Cerebellar cortex (tissue), 1 donor: ENCODE results near the gene CRYBG3.

Experiments
- DNase-seq: peaks from one replicate; pipeline ENCODE4 v3.0.0-alpha.2; 2015; ENCODE audit warnings: low spot score

The CRYBG3 gene

GRCh38 chr3:97948351-97949109, 126.7 kb downstream of the CRYBG3 start:
- DNase-seq, result no peak

DNA sequence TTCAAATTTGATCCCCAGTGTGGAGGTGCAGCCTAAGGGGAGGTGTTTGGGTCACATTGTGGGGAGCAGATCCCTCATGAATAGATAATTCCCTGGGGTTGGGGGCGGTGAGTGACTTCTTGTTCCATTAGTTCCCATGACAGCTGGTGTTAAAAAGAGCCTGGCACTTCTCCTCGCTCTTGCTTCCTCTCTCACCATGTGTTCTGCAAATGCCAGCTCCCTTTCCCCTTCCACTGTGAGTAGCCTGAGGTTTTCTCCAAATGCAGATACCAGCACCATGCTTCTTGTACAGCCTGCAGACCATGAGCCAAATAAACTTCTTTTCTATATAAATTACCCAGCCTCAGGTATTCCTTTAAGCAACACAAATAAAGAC, 127.3 kb downstream of the CRYBG3 start:
- DNase-seq, result peak; percentile 70

- DNase-seq, result peak; percentile 36
Observed at GRCh38 chr3:97949743-97950142, 127.9 kb downstream of the CRYBG3 start.

DNA sequence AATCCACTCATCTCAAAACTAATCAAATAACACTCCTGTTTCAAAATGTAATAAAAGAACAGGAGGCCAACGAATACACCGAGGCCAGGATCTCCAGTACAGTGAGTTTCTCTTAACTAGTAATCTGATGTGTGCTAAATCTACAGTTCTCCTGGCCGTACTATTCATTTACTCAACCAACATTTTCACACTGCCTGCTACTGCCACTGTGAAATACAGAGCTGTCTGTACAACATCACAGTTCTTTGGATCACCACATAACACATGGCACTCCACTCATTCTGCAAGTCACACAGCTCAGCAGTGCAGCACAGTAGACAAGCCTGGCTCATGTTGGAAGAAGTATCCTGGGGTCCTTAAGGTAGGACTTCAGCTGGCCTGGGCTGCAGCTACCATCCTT, 128.5 kb downstream of the CRYBG3 start:
- DNase-seq, result no peak

DNA sequence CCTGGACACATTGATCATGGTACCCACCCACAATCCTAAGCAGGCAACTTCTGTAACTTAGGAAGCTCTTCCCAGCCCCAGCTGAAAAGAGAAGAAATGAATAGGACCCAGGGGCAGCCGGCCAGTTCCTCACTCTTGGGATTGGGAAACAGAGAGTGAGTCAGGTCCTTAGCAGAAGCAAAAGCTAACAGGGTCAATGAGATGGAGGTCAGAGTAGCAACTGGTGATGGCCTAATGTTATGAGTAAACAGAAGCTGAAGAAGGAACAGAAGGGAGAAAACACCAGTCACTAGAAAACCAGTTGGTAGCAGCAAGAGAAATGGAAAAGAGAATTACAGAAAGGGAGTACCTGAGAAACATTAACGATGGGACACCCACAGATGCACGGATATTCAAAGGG, 130.5 kb downstream of the CRYBG3 start:
- no peak for DNase-seq

GRCh38 chr3:97952872-97953271, 131.1 kb downstream of the CRYBG3 start:
- no peak for DNase-seq

DNA sequence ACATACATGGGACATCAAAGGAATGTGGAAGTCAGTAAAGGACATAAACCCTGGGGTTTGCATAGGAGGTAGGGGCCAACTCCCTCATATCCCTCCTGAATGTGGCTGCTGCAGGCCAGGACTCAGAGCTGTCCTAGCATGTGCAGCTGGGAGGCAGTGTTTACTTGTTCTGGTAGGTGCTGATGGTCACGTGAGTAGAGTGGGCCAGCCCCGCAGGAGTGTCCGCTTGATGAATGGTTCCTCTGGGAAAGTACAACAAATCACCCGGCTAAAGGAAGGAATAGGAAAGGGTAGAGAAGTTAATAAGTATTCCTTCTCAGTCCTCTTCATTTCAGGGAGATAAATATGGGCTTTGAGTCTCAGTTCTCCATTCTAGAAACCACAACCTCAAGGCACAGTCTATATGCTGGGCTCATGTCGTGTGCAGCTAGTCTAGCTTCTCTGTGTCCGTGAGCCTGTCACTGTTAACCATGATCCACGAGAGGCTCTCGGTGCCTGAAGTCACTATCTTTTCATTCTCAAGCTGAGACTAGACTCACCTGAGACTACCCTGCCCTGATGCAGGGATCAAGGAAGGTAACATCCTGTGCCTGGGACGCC, 132.5 kb downstream of the CRYBG3 start:
- no peak for DNase-seq

DNA sequence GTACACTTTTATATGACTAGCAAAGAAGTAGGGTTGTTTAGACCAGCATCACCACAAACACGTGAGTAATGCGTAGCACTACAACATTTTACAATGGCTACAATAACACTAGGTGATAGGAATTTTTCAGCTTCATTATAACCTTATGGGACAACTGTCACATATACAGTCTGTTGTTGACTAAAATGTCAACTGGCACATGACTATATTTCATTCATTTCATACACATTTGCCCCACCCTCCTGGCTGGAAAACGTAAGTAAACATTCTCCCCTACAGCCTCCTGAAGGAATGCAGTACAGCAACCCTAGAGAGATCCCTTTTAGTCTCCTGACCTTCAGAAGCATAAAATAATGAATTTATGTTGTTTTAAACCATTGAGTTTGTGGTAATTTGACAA, 134.2 kb downstream of the CRYBG3 start:
- DNase-seq, result no peak

- DNase-seq, result no peak
Observed at GRCh38 chr3:97957617-97958311, 136.0 kb downstream of the CRYBG3 start.

DNA sequence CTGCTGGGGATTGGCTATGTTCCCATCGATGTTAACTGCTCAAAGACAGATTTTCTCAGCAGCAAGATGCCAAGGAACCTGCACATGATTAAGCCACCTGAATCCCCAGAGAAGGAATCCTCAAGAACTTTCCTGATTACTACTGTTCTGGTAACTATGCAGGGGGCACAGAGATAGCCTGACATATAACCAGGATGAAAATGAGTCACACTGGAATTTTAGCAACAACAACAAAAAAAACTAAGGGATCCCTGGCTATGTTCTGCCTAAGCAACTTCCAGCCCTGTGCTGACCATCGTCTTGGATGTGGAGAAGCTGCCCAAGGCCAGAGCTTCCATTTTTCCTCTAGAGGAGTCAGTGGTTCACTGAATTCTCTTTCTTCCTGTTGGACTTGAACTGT, 136.6 kb downstream of the CRYBG3 start:
- DNase-seq, result no peak

DNA sequence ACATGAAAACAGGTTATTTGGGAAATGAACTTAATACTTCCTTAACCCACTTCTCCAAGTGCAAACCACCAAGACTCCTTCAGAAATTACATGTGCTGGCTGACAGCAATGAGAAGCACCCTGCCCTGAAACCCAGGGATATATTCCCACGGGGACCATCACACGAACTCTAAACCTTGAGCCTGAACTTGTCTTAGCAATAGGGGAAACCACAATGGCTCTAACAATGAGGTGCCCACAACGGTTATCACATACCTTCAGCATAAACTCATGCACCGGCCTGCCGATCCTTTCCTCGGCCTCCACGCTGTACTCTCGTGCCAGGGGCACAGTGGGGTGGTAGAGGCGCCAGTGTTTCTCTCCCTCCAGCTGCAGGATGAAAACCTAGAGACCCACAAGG, 137.0 kb downstream of the CRYBG3 start:
- no peak for DNase-seq

- DNase-seq, result no peak
Observed at GRCh38 chr3:97959872-97960271, 138.1 kb downstream of the CRYBG3 start.

GRCh38 chr3:97960551-97960950, 138.7 kb downstream of the CRYBG3 start:
- no peak for DNase-seq

GRCh38 chr3:97960993-97961766, 139.4 kb downstream of the CRYBG3 start:
- DNase-seq, result no peak

- no peak for DNase-seq
Observed at GRCh38 chr3:97967966-97968365, 146.2 kb downstream of the CRYBG3 start.

- no peak for DNase-seq
Observed at GRCh38 chr3:97968376-97968775, 146.6 kb downstream of the CRYBG3 start.

- DNase-seq, result no peak
Observed at GRCh38 chr3:97969541-97969940, 147.7 kb downstream of the CRYBG3 start.

GRCh38 chr3:97970156-97970555, 148.3 kb downstream of the CRYBG3 start:
- DNase-seq, result peak; percentile 20

- DNase-seq, result peak; percentile 25
Observed at GRCh38 chr3:97970956-97971620, 149.3 kb downstream of the CRYBG3 start.

DNA sequence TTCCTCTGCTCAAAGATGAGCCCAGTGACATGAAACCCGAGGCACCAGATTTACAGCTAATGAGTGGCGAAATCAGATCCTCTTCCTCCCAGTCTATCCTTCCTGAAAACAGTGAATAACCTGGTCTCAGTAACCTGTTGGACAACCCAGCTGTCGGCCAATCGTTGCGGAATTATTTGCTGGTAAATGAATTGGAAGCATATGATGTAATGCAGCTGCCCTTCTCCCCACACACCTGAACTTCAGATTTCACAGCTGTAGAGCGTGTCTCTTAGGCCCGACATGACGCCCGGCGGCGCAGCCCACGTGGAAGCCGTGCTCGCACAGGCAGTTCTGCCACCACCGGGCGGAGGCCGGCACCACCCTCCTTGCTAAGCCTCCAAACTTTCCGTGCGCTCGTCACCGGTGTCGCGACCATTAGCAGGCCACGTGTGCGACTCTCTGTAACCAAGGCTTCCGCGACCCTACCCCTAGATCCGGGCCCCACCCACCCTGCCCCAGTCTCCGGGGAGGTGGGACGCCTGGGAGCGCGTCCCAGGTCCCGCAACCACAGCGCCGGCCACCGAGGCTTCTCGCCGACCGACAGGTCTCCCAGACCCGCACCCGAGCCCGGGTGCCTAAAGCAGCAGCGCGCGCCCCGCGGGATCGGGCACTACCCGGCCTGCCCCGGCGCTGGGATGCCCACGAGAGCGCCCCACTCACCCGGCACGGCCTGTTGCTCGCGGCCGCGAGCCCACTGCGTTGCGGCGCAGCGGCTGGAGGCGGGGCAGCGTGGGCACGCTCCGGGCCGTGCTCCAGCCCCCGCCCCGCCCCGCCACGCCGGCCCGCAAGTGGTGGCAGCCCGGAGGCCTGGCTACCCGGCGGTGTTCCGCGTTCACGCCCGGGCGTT, 150.1 kb downstream of the CRYBG3 start, which contains the start of gene RIOX2:
TSS of gene RIOX2 (minus strand) at position 753 of the 889 bp plus-strand sequence. CDS start 4,838 bp downstream, outside the sequence.
- DNase-seq, result peak; percentile 67

DNA sequence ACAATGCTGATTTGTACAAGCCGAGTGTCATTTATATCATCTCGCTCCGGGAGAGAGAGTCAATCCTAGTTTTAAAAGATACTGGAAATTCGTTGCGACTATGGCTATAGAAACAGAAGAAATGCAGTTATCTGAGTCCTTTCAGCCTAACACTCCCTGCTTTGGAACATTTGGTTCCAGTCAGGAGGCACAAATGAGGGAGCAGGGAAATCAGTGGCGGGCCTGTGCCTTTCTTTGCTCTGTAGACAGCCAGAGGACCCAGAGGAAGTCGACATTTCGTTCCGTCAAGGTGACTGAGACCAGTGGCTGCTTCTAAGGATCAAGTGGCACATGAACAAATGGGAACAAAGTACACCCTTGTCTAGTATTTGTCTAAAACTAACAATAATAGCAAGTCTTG, 151.2 kb downstream of the CRYBG3 start:
- DNase-seq, result no peak
